Panc1 (cell line): ENCODE measurements around the gene SESTD1. TPM values are rescaled to one million over a fixed set of nuclear protein-coding genes. Genes with fewer than 3 reads are reported as not detected.

ENCODE experiments used
- ATAC-seq: fragments of 200-7000 bp; cut with Tn5 transposase; 2 replicates; pipeline ENCODE4 v1.9.1; 2020; ENCODE audit warnings: mild to moderate bottlenecking, moderate library complexity
- BruUV-seq: library from RNA; stranded (reverse); fragments of 400-500 nt; replicated peaks from 2 replicates; lab custom pipeline; 2021; lab: Mats Ljungman, UMichigan
- CTCF ChIA-PET: fragments of 300-600 bp; sonication (Branson Sonifier 250); formaldehyde crosslinking; loops from one replicate; lab custom pipeline; 2022; ENCODE audit warnings: antibody characterized with exemption; lab: Charles Lee
- POLR2A ChIA-PET: fragments of 300-600 bp; sonication (Branson Sonifier 250); formaldehyde crosslinking; loops from one replicate; lab custom pipeline; 2022; ENCODE audit warnings: antibody characterized with exemption; lab: Charles Lee
- DNase-seq: peaks from one replicate; pipeline ENCODE4 v3.0.0-alpha.2; 2010; ENCODE audit warnings: low read depth, low spot score
- H3K27ac ChIP-seq: 2 replicates; pipeline ENCODE4 v1.5.1; 2011; ENCODE audit warnings: mild to moderate bottlenecking, low read length, inconsistent platforms
- H3K27me3 ChIP-seq: fragments of 200-500 bp; sonication (Bioruptor generic); 2 replicates; pipeline ENCODE4 v1.6.0; 2014; ENCODE audit warnings: low read length, inconsistent platforms; ENCODE audit not compliant: control insufficient read depth, insufficient read depth
- H3K36me3 ChIP-seq: fragments of 200-500 bp; sonication (Bioruptor generic); 2 replicates; pipeline ENCODE4 v1.5.1; 2014; ENCODE audit warnings: inconsistent platforms, mild to moderate bottlenecking, low read length, moderate library complexity; ENCODE audit not compliant: control insufficient read depth, insufficient read depth
- H3K4me1 ChIP-seq: 2 replicates; pipeline ENCODE4 v1.5.1; 2011; ENCODE audit warnings: inconsistent platforms, mild to moderate bottlenecking, low read length, moderate library complexity; ENCODE audit not compliant: control insufficient read depth, insufficient read depth
- H3K4me3 ChIP-seq, 2 experiments: 2 replicates each; pipeline ENCODE4 v1.5.1; 2011 to 2012; ENCODE audit warnings: low read depth in 2 of 2, low read length in 2 of 2, mild to moderate bottlenecking in 2 of 2, inconsistent platforms in 1 of 2, moderate library complexity in 1 of 2
- H3K9me3 ChIP-seq: fragments of 200-500 bp; sonication (Bioruptor generic); 2 replicates; pipeline ENCODE4 v1.5.1; 2014; ENCODE audit warnings: low read depth, mild to moderate bottlenecking, inconsistent platforms, low read length, moderate library complexity; ENCODE audit not compliant: control insufficient read depth, insufficient read depth
- POLR2AphosphoS5 ChIP-seq: IDR thresholded peaks from 2 replicates; pipeline ENCODE4 v1.6.1; 2012; ENCODE audit warnings: mild to moderate bottlenecking, low read depth, low read length, moderate library complexity
- SIN3A ChIP-seq: IDR thresholded peaks from 2 replicates; pipeline ENCODE4 v1.6.1; 2012; ENCODE audit warnings: low read depth, mild to moderate bottlenecking, low read length, moderate library complexity, borderline replicate concordance; ENCODE audit not compliant: insufficient read depth
- TCF7L2 ChIP-seq: IDR thresholded peaks from 2 replicates; pipeline ENCODE4 v1.6.1; 2011; ENCODE audit warnings: mild to moderate bottlenecking, low read depth, low read length, inconsistent platforms
- in situ Hi-C: cut with HindIII; loops from 2 replicates; pipeline ENCODE4 v1.10.0; 2016; ENCODE audit warnings: low sequenced_read_pairs, low pct_unique_long_range_greater_than_20kb
- intact Hi-C: fragments of 100-400 bp; cut with micrococcal nuclease; formaldehyde crosslinking; loops from one replicate; pipeline ENCODE4 v1.10.0; 2022; ENCODE audit not compliant: unreplicated experiment
- total RNA-seq: library from RNA; stranded (reverse); gene quantifications from one replicate; pipeline ENCODE4 v1.2.1, GENCODE V29; 2021; ENCODE audit not compliant: unreplicated experiment
- TF ChIP-seq, protein P1 (sequence below): fragments of 450-650 bp; IDR thresholded peaks from 2 replicates; pipeline ENCODE4 v1.5.1; 2017; ENCODE audit warnings: mild to moderate bottlenecking
- TF ChIP-seq, protein P2 (sequence below), 2 experiments: IDR thresholded peaks; 2 replicates each; pipeline ENCODE4 v1.6.1; 2011 to 2012; ENCODE audit warnings: low read depth in 2 of 2, control low read depth in 1 of 2, low read length in 1 of 2, mild to moderate bottlenecking in 1 of 2, moderate library complexity in 1 of 2; ENCODE audit not compliant: insufficient read depth in 1 of 2

The SESTD1 gene
- total RNA-seq, 1 experiment from 2014 or later, result 31.3 TPM

DNA sequence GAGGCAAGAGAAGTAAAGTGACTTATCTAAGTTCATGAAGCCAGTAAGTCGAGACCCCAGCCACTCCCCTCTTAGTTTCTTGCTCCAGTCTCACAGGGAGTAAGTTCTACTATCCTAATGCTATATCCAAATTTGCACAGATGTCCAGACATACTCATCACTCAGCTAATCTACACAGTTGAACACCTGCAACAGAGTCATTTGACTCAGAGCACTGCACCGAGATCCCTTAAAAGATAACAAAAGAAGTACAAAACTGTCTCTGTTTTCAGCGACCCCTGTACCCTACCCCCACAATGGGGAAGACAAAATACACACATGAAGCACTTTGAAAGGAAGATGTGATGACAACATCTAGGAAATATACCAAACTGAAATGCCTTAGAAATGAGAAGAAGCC lies 192.1 kb downstream of the SESTD1 start:
- in situ Hi-C loops (no loop called here), intact Hi-C loops (no loop called here)
- no peaks in the 10 kb centered on the region for H3K27me3 ChIP-seq
- ChIA-PET POLR2A (no interaction called here), CTCF (no interaction called here)
- TF ChIP-seq SIN3A, result no peak
- no peak for TF ChIP-seq POLR2AphosphoS5
- TF ChIP-seq, protein P1, sequence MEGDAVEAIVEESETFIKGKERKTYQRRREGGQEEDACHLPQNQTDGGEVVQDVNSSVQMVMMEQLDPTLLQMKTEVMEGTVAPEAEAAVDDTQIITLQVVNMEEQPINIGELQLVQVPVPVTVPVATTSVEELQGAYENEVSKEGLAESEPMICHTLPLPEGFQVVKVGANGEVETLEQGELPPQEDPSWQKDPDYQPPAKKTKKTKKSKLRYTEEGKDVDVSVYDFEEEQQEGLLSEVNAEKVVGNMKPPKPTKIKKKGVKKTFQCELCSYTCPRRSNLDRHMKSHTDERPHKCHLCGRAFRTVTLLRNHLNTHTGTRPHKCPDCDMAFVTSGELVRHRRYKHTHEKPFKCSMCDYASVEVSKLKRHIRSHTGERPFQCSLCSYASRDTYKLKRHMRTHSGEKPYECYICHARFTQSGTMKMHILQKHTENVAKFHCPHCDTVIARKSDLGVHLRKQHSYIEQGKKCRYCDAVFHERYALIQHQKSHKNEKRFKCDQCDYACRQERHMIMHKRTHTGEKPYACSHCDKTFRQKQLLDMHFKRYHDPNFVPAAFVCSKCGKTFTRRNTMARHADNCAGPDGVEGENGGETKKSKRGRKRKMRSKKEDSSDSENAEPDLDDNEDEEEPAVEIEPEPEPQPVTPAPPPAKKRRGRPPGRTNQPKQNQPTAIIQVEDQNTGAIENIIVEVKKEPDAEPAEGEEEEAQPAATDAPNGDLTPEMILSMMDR, result no peak
- TF ChIP-seq TCF7L2, result no peak
- TF ChIP-seq, protein P2, sequence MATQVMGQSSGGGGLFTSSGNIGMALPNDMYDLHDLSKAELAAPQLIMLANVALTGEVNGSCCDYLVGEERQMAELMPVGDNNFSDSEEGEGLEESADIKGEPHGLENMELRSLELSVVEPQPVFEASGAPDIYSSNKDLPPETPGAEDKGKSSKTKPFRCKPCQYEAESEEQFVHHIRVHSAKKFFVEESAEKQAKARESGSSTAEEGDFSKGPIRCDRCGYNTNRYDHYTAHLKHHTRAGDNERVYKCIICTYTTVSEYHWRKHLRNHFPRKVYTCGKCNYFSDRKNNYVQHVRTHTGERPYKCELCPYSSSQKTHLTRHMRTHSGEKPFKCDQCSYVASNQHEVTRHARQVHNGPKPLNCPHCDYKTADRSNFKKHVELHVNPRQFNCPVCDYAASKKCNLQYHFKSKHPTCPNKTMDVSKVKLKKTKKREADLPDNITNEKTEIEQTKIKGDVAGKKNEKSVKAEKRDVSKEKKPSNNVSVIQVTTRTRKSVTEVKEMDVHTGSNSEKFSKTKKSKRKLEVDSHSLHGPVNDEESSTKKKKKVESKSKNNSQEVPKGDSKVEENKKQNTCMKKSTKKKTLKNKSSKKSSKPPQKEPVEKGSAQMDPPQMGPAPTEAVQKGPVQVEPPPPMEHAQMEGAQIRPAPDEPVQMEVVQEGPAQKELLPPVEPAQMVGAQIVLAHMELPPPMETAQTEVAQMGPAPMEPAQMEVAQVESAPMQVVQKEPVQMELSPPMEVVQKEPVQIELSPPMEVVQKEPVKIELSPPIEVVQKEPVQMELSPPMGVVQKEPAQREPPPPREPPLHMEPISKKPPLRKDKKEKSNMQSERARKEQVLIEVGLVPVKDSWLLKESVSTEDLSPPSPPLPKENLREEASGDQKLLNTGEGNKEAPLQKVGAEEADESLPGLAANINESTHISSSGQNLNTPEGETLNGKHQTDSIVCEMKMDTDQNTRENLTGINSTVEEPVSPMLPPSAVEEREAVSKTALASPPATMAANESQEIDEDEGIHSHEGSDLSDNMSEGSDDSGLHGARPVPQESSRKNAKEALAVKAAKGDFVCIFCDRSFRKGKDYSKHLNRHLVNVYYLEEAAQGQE (IDR thresholded peaks at IDR 0.05; ENCODE audit: insufficient read depth in 1 of 2, low read depth in 2 of 2, low read length in 1 of 2), result no peak
- no peak overlapping the region for H3K4me3 ChIP-seq
- H3K36me3 ChIP-seq, result no peaks in the 10 kb centered on the region
- no peaks in the 10 kb centered on the region for H3K4me1 ChIP-seq
- H3K27ac ChIP-seq, result no peak overlapping the region
- ATAC-seq (no peak), DNase-seq (no peak)
- no peaks in the 10 kb centered on the region for H3K9me3 ChIP-seq
- no TSS peak for BruUV-seq

DNA sequence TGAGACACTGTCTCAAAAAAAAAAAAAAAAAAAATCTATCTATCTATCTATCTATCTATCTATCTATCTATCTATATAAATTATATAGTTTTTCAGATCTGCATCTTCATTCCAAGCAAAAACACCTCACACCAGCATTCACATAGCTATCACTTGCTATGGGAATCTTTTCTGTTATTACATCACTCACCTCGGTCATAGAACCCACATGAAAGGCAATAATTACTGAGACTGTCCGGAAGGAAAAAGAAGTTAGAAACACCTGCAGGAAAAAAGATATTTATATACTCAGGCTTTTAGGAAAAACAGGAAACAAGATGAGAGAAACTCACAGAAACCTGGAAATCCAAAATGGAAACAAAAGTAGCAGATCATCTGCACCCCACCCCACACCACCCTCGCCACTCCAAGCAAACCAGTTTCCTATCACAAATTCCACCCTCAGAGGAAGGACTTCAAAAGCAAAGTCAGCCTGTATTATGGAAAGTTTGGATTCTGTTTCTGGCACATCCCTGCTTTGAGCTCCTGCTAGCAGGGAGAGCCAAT lies 192.7 kb downstream of the SESTD1 start:
- ChIA-PET POLR2A (no interaction called here), CTCF (no interaction called here)
- Histone ChIP-seq H3K4me1 (no peaks in the 10 kb centered on the region), H3K9me3 (no peaks in the 10 kb centered on the region), H3K36me3 (no peaks in the 10 kb centered on the region), H3K27me3 (no peaks in the 10 kb centered on the region), H3K4me3 (no peak overlapping the region), H3K27ac (no peak overlapping the region)
- DNase-seq (no peak), ATAC-seq (no peak)
- intact Hi-C loops (no loop called here), in situ Hi-C loops (no loop called here)
- no TSS peak for BruUV-seq
- no peak for TF ChIP-seq TCF7L2
- TF ChIP-seq SIN3A, result no peak
- TF ChIP-seq, protein P1, result no peak
- TF ChIP-seq, protein P2 (IDR thresholded peaks at IDR 0.05; ENCODE audit: insufficient read depth in 1 of 2, low read depth in 2 of 2, low read length in 1 of 2), result no peak
- no peak for TF ChIP-seq POLR2AphosphoS5
